HPDE6-E6E7 (cell line): ENCODE data around the gene AMER2.
"Not testable (repeated sequence)": the region's sequence is repeated elsewhere in the genome, so short reads cannot be mapped to it uniquely, and the experiment has no call there.

Experiments
- DNase-seq: peaks from one replicate; pipeline ENCODE4 v3.0.0; 2011; ENCODE audit warnings: missing footprints; ENCODE audit errors: extremely low spot score

Gene AMER2

DNA sequence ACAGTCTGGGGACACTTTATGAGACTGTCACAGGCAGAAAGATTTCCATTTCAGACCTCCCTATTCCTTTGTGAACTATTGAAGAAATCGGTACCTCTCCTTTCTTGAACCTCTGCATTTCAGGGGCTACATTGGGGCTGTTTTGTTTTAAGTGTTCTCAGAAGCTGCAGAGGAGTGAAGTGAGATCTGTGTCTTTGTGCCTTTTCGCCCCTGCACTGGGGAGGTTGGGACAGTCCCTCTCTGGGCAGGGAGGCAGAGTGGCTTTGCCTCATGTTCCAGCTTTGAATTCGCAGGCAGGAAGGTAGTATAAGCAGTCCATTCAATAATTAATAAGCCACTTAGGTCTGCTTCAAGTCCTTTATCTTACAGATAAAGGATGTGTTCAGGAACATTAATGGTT is 9.5 kb upstream of the AMER2 start:
- DNase-seq: no peak

GRCh38 chr13:25180775-25181537 is 8.9 kb upstream of the AMER2 start:
- DNase-seq: no peak

GRCh38 chr13:25179832-25180774 is 8.0 kb upstream of the AMER2 start:
- no peak for DNase-seq

DNA sequence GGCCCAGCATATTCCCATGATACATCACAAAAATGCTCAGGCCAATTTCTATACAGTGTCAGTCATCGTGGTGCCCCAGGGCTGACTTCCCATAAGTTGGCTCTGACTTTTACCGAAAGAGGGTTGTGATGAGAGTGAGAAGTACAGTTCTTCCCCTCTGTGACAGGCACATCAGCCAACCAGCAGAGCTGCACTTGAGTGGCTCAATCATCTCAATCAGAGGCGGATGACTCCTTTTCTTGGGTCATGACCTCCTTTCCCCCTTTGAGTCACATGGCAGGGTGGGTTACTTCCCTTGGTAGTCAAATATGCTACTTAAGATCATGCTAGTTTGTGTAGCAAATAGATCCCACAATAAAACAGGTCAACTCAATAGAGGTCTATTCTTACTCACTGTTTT is 6.9 kb upstream of the AMER2 start:
- DNase-seq: no peak

GRCh38 chr13:25178070-25178469 is 6.0 kb upstream of the AMER2 start:
- DNase-seq: no peak

DNA sequence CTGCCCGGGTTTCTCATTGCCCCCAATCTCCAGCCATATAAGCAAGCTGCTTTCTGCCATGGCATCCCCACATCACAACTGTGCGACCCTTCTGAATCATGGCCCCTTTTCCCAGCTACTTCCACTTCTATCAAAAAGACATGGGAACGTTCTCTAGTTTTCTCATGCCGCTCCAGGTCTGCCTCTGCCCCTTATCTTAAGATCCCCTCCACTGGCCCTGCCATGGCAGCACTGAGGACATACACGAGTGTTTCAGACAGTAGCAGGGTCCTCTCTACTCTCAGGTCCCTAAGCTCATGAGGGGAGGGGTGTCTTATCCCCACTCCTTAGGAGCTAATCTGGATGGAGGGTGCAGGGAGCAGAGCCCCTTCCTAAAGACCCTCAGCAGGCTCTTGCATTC is 5.5 kb upstream of the AMER2 start:
- no peak for DNase-seq

DNA sequence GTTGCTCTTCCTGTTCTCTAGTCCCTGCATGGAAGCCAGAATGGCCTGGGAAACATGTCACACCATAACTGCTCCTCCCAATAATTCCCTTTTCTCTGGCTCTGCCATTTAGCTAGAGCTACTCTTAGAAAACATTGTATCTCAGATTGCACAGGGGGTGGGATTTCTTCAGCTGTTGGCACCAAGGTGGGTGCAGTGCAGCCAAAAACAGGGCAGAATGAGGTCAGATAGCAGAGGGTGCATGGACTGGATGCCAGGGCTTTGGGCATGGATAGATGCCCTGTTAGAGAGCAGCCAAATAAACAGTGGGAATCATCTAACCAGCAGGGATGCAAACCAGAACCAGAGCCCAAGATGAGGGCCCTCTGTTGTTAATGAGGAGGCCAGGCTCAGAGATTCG is 4.9 kb upstream of the AMER2 start:
- no peak for DNase-seq

DNA sequence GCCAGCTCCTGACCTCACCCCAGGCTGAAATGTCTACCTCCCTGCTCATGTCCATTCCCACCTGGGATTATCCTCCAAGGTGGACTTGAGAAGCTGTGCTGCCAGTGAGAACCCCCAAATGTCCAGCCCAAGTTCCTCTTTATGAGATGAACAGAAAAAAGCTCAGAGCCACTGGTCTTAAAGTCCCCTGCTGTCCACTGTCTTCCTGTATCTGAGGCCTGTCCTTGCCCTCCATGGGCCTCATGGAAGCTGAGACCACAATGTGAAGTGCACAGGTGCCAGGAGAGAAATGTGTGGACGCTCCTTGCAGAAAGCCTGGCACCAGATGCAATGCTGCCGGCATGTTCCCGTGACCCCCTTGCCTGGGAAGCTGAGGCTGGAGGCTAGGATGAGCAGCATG is 3.3 kb upstream of the AMER2 start:
- no peak for DNase-seq

DNA sequence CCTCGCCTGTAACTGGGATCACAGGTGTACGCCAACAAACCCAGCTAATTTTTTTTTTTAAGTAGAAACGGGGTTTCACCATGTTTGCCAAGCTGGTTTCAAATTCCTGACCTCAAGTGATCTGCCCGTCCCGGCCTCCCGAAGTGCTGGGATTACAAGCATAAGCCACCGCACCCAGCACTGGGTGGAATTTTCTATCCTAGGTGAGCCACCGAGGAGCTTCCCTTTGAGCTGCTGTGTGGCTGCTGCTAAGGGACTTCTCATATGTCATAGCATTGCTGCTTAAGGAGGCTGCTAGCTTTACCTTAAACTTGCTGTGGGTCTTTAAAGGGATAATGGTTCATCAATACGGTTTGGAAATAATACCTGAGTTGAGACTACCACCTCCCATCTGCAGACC is 2.9 kb upstream of the AMER2 start:
- no peak for DNase-seq

- no peak for DNase-seq
Measured at GRCh38 chr13:25174304-25174703, 2.2 kb upstream of the AMER2 start.

GRCh38 chr13:25172303-25172630 is 179 bp upstream of the AMER2 start:
- DNase-seq: no peak

GRCh38 chr13:25171170-25171516 is 945 bp downstream of the AMER2 start:
- no peak for DNase-seq

- no peak for DNase-seq
Measured at GRCh38 chr13:25170554-25171111, 1.5 kb downstream of the AMER2 start.

DNA sequence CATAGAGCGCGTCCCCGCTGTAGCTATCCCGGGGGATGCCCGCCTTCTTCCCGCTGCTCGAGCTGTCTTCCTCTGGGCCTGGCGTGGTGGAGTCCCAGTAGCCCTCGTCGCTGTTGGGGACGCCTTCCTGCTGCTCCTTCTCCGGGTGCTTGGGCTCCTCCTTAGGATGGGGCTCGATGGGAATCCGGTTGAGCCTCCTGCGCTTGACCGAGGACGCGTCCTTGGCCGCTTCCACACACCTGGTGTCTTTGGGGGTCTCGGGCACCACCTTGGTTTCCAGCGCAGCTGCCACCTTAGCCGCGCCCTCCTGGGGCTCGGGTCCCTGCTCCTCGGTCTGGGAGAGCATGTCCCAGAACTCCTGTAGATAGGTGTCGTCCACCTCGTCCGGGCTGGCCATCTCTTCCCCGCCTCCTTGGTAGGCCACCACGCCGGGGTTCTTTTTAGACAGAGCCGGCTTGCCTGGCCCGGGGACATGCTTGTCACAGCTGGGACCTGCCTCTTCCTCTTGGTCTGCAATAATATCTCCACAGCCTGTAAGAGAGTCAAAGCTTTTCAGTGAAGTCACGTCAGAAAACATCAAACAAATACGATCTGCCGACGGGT is 2.0 kb downstream of the AMER2 start:
- no peak for DNase-seq

DNA sequence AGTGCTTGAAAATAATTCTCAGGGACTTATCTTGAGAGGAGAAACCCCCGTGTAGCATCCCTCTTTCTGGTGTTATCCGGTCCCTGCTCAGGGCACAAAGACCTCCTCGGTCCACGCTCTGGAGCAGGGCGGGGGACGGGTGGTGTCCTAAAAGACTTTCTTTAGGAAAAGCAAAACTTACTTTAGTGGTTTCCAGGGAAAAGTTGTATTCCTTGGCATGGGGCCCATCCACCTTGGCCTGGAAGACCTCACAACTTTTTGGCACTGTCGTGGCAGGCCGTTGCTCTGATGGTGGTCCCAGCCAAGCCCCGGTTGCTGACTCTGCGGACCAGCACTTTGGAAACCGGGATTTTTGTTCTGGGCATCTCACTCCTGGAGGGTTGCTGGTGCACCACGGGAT is 2.7 kb downstream of the AMER2 start:
- DNase-seq: no peak

GRCh38 chr13:25168790-25169189 is 3.3 kb downstream of the AMER2 start:
- DNase-seq: no peak

DNA sequence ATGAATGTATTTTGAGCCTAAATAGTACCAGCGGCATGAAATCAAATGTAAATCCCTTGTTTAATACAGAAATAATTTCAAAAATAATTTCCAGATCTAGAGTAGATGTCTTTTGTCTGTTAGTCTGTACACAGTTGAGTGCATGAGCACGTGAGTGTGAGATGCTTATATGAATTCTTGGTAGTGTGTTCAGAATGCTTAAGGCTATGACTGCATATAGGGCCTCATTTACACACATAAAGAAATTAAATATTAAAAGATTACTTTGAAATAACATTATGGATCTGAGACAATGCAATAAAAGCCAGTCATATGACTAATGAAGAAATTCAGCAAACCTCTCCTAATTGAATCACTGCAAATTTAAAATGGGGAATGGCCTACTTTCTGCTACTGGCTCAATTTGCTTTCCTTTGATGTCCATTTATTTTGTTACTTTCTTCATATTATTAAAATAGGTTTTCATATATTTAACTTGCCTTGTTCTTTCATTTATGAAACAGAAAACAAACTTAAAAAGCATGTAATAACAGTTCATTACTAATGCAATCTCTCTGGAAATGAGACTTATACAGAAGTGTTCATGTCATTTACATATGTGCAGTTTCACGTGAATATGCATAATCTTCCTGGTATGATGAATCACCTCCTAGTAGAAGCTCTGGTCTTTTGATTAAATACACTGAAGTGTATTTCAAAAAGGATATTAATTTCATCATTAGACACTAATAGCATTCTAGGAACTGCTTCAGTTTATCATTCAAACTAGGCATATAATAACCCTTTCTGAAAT is 4.5 kb downstream of the AMER2 start:
- DNase-seq: no peak

GRCh38 chr13:25166306-25166705 is 5.8 kb downstream of the AMER2 start:
- DNase-seq: no peak

GRCh38 chr13:25165663-25166062 is 6.4 kb downstream of the AMER2 start:
- DNase-seq: no peak

GRCh38 chr13:25165163-25165562 is 6.9 kb downstream of the AMER2 start:
- not testable (repeated sequence) for DNase-seq

- no peak for DNase-seq
Measured at GRCh38 chr13:25157681-25158080, 14.4 kb downstream of the AMER2 start.

DNA sequence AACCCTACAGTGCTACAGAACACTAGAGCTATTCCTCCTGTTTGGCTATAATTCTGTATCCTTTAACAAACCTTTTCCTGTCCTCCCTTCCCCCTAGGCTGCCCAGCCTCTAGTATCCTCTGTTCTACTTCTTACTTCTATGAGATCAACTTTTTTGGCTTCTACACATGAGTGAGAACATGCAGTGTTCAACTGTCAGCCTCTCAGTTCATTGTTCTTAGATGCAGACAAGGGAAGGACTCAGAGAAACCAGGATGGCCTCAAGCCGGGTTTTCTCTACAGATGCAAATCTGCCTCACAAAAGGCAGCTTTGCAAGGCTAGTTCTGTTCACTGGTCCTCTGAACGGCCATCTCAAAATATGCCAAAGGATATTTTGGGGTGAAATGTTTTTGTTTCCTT is 18.4 kb downstream of the AMER2 start:
- no peak for DNase-seq
